Activated CD4-positive, CD25-positive, alpha-beta regulatory T cell treated with anti-CD3 and anti-CD28 coated beads, Interleukin-2, amount 50 U/mL, for 16 hours (primary cell): ENCODE data around the gene KIAA0930.

Source experiments
- DNase-seq: peaks from one replicate; pipeline ENCODE4 v3.0.0-alpha.2; 2020; ENCODE audit warnings: low read depth, low spot score

KIAA0930 gene

DNA sequence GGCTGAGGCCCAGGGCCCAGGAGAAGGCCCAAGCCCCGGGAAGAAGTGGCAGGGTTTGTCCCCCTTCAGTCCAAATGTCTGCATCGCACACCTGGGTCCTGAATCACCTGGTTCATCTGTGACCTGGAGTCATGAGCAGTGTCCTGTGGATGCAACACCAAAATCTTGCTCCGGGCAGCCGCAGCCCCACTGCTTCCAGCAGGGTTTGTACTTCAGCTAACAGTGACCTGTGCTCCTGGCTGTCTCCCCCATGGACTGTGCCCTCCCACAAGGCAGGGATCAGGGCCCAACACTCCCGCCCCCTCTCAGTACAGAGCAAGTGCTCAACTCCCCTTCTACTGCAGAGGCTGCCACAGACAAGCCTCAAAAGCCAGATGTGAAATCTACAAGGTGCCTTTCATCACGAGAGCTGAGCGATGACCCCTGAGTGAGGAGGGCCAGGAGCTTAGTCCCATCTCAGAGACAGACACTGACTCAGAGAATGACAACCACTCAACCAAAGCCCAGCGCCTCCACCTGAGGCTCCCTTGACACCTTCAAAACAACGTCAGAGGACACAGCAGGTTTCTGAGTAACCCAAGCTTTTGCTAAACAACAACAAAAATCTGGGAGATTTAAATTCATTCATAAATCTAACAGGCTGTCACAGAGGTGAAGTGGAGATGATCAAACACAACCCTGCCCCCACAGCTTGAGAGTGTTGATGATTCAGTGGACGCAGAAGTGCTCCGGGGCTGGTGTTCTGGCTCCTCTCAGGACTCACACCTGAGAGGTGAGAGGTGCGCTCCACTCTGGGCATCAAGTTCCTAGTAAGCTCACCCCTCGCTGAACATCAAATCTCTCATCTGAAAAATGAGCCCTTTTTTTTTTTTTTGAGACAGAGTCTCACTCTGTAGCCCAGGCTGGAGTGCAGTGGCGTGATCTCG lies 3.4 kb downstream of the KIAA0930 start:
- DNase-seq, result no peak

DNA sequence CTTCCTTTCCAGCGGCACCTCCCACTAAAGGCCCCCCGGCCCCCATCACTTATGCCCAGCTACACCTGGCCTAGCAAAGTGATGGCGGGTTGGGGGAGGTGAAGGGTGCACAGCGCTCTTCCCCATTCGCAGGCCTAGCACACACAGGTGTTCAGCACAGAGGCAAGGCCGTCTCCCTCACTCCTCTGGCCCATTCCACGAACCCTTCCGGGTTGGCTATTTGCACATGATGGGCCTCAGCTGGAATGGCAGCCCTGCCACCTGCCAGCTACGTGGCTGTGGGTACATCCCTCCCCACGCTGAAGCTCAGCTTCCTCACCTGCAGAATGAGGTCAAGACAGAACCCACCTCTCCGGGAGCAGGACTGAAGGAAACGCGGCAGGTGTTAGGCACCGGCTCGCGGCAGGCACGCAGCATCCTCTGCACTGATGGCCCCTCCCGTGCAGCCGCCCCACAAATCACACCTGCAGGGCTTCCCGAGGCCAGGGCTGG lies 4.8 kb downstream of the KIAA0930 start:
- no peak for DNase-seq

DNA sequence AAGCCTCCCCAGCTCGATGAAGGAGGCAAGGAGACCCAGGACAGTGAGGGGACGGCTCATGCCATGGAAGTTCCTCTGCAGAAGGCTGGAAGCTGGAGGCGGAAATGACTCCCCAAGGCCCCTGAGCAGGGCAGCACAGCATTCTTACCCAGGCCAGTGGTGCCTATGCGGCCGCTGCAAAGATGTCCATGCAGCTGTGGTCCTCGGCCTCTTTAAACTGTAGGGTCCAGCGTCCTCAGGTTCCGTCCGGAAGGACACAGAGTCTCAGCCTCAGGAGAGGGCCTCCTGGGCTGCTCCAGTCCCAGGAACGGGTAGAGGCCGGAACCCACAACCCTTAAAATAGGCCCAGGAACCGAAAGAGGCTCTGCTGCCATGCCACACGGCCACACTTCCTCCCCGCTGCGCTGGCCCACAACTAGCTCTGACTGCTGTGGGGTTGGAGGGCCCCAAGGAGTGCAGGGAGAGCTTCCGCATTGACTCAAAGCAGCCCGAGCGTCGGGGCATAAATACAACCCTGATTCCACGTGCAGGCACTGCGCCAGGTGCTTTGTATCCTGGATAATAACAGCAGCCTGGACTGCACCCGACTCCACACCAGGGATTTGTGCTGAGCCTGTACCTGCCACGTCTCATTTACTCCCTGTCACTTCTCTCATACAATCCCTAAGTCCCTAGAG lies 5.5 kb downstream of the KIAA0930 start:
- DNase-seq, result no peak

DNA sequence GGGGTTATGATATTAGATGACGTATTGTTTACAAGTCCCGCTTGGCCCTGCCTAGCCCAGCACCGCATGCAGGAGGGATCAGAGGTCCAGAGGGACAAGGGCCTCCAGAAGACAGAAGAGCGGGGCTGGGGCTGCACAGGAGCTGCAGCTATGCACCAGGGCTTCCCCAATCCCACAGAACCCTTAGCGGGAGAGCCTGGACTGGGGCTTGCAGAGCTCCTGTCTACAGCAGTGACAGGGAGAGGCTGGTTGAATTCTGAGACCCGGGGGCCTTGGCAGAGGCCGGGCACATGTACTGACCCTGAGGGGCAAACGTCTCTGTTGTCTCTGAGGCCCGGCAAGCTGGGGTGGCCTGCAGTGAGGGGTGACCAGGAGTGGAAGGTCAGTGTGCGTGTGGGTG lies 6.9 kb downstream of the KIAA0930 start:
- no peak for DNase-seq

DNA sequence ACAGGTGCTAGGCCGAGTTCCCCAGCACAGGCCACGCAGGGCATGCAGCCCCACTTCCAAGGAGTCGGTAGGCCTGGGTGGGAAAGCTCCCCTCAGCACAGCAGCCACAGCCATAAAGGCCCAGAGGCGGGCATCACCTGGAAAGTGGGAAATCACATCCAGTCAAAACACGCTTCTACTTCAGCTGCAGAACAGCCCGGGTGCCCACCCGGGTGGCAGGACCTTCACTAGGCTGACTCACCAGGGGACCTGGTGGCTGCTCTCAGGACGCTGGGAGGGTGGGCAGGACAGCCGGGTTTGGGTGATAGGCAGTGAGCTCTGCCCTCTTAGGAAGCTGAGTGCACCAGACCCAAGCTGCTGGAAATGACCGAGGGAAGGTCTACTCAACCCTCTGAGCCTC lies 7.3 kb downstream of the KIAA0930 start:
- DNase-seq, result no peak

DNA sequence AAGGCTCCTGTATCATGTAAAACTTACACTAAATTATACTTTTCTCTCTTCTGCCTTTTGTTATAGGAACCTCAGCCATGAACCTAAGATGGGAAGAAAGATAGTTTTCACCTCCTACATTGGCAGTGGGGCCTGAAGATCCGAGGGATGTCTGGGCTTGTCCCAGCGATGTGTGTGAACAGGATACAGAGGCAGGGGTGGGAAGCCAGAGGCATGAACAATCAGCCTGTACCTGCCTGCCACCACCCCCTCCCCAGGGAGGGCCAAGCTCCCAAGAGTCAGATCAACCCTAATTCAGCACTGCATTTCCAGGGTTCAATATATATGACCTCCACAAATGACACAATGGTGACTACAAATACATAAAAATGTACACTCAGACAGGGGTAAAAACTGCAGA lies 9.4 kb downstream of the KIAA0930 start:
- DNase-seq, result no peak

DNA sequence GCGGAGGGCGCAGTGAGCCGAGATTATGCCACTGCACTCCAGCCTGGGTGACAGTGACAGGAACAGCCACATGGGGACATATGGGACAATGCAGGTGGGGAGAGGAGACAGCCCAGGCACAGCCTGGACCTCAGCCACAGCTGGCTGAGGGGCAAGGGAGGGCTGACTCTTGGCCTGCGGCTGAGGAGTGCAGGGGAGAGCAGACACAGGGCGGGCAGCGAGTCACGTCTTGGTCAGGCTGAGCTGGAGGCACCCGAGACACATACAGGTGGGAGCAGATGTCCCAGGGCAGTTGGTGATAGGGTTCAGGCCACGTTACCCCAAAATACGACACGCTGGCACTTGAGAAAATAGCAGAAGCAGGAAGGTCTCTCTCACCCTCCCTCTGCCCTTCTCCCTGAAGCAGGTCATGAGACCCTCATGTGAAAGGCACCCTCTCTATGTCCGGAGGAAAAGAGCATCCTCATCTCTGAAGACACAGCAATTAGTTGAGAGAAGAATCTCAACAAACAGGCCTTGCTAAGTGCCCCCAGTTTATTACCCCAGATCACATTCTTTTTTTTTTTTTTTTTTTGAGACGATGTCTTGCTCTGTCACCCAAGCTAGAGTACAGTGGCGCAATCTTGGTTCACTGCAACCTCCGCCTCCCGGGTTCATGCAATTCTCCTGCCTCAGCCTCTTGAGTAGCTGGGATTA lies 10.5 kb downstream of the KIAA0930 start:
- DNase-seq, result no peak

DNA sequence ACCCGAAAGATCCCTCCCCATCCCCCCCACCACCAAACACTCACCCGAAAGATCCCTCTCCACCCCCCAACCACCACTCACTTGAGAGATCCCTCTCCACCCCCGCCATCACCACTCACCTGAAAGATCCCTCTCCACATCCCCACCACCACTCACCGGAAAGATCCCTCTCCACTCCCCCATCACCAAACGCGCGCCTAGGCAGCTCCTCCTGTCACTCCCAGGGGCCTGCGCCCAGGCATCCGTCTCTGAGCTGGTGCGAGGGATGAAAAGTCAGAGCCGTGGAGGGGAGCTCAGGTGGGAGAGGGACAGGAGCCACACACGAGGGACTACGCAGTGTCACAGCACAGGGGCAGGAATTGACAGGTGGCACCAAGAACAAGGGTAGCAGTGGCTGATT lies 11.5 kb downstream of the KIAA0930 start:
- no peak for DNase-seq

DNA sequence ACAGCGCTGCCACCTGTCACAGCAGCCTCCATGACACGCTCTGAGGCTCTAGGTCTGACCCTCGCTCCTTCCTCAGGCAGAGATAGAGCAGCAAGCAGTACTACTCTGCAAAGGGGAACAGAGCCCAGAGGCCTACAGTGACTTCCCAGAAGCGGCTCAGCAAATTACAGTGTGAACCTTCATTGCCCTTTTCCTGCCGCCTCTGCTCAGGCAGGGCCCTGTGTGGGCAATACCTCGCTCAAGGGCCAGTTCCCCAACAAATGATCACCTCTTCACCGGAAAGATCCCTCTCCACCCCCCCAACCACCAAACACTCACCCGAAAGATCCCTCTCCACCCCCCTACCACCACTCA lies 12.3 kb downstream of the KIAA0930 start:
- DNase-seq, result no peak

DNA sequence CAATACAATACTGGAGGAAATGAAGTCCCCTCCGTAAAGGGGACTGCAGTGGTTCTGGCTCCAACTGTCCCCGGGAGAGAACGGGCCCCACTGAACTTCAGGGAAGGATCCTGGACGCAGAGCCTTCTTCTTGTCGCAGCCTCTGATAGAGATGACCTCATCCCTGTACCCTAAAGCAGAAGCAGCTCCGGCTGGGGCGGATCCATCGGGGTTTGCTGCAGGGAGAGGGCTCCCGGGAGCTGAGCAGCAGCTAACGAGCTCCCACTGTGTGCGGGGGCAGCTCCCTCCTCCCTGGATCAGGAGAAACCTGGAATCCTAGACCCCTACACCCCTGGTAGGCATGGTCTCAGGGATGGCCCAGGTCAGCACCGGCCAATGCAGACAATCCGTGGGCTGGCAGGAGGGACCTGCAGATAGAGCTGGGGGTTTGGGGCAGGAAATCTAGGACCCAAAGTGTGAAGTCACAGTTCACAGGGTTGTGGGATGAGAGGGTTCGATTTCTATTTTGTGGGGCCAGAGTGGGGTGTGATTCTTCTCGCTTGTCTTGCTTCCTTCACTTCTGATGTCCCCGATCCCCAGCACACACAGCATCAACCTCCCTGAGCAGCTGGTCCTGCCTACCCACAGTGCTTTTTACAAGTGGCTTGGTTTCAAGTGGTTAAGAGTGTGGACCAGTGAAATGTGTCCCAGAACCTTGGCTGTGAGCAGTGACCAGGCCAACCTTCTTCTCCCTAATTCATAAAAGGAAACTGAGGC lies 12.9 kb downstream of the KIAA0930 start:
- DNase-seq, result no peak

DNA sequence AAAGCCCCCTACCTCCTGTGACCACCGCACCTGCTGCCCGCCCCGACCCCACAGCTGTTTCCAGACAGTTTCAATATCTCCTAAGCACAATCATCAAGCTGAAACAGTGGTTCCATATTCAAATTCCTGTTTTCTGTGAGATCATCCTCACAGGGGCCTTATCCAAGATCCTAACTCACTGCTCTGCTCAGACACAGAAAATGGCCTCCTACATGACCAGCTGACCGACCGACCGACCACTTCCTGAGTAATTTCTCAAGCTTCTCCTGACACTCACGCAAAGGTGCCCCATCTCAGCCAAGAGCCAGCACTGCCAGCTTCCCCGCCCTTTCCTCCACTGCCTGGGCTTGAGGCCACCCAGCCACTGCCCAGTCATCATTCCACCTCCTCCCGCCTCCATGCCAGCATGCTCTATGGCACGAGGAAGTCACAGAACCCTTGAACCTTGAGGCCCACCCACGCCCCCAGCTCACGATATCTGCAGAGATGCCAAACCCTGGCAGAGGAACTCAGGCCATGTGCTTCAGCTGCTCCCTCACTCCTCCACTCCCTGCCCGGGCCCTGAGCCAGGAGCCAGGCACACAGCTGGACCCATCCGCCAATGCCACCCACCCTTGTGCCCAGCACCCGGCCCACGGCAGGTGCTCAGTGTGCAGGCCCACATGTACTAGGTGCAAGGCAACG lies 14.0 kb downstream of the KIAA0930 start:
- DNase-seq, result no peak

DNA sequence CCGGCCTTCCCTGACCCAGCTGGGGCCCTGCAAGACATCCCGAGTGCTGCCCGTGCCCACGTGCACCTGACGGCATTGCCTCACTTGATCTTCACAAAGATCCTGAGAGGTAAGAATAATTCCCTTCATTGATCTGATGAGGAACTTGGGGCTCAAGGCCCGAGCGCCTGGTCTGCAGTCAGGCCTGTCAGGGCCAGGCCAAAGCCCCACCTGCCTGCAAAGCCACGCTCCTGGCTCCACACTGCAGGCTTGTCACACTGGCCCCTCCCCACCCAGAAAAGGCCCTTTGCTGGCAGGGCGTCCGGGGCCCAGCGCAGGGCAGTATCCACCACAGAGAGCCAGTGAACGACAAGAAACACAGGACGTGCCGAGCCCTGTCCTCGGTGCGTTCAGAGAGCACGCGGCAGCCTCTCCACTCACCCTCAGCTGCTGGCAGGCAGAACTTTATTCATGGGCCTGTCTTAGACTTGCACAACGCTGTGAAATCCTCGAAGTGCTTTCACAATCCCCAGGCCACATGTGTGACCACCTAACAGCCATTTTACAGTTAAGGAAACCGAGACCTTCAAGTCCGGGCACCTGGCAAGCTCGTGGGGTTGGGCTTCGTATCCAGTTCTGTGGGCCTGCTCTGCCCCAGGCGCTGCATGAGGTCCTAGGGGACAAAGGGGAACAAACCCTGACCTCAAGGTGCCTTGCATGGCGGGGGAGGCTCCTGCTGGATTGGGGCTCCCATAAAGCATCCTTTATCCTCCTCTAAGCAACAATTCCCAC lies 14.8 kb downstream of the KIAA0930 start:
- DNase-seq, result no peak

DNA sequence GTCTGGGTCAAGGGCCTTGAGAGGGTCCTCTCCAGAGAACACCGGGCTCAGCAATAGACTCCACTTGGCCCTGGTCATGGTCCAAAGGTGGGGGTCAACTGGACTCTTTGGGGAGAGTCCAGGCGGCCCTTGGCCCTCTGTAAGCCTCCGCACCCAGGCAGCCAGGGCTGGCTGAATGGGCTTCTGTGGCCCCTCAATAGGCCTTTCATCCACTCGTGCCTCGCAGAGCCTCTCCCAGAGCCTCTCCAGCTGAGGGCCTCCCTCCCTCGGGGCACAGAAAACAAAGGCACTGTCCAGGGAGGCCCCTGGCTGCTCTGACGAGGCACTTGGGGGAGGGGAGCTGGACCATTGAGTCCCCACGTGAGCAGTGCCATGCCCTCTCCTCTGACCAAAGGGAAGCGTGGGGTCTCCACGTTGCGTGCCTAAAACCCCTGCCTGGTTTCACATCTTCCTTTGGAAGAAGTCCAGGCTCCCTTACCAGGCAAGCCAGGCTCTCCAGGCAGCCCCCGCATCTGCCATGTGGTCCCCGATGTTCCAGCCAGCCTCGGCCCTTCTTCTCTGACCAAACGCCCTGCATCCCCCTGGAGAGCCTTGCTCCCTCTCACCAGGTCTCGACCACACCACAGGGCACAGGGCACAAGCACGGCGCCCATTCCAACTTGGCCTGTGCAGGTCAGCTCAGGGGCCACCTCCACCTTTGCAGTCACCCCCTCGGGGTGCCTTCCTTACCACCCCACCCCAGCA lies 15.5 kb downstream of the KIAA0930 start:
- DNase-seq, result no peak

DNA sequence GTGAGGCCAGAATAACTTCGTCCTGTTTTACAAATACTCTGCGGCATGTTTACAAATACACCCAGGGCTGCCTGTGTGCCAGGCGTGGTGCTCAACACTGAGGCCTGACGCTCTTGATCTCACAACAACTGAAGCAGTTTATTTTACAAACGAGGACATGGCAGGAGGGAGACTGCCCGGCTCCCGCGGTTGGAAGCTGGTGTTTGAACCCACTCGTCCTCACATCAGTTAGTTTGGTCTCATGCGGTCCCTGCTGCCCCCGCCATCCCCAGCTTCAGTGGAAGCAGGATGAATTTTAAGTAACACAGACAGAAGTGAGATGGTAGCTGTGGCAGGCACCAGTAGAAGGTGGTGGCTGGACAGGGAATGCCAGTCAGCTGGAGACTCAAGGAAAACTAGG lies 16.4 kb downstream of the KIAA0930 start:
- DNase-seq, result no peak

DNA sequence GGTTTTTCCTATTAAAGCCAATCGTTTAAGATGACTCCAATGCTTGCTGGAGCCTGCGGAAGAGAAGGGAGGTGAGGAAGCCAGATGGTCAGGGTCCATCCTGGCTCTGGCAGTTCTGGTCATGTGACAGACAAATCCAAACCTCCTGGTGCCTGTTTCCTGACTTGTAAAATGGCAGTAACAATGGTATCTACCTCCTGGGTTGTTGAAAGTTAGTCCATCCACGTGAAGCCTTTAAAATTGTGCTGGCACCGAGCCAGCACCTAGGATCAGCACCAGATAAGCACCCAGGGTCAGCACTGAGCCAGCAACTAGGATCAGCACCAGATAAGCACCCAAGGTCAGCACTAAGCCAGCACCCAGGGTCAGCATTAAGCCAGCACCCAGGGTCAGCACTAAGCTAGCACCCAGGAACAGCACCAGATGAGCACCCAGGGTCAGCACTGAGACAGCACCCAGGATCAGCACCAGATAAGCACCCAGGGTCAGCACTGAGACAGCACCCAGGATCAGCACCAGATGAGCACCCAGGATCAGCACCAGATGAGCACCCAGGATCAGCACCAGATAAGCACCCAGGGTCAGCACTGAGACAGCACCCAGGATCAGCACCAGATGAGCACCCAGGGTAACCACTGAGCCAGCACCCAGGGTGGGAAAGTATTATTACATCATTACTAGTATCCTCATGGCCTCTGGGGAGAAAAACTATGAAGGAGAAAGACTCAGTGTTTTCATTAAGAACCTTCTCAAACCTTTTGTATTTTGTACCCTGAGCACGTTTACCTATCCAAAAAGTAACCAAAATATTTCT lies 17.2 kb downstream of the KIAA0930 start:
- DNase-seq, result no peak

DNA sequence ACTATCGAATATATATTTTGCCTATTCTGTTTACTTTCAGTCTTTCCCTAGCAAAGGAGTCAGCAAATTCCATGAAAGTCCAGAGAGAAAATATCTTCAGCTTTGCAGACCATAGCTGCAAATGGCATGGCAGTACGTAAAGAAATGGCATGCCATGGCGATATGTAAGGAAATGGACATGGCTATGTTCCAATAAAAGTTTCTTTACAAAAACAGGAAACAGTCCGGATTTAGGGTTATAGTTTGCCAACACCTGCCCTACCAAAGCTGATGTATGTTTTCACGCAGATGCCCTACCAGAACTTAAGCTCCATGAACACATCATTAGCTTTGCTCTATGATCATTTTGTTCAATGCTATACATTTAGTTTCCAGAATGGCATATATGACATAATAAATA lies 19.5 kb downstream of the KIAA0930 start:
- no peak for DNase-seq

DNA sequence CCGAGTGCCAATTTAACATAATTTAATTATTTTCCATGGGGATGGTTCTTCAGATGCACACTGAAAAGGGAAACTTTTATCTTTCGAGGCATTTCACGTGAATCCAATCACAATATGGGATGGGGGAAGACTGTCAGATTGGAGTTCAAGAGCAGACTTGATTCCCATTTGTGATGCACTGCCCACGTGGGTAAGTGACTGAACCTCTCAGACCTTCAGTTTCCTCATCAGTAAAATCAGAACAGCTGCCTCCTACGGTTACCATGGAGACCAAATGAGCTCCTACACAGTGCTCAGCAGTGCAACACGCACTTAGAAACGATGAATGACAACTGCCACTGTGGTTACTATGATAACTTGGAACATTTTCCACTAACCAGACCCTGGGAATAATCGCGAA lies 21.7 kb downstream of the KIAA0930 start:
- DNase-seq, result no peak

DNA sequence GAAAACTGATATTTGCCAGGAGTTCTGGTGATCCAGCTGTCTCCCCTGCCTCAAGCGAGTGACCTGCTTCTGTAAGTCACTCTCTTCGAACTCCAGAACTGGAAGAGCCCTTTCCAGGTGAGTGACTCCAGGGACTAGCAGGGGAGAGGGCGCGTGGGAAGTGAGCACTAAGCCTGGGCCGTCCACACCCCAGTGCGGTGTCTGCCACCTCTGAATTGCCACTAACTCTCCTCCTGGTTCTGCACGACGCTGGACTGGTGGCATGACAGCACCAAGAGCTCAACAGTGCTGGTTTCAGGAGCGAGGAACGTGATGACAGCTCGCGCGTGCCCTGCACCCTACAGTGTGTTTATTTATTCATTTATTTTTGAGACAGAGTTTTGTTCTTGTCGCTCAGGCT lies 22.9 kb downstream of the KIAA0930 start:
- no peak for DNase-seq

DNA sequence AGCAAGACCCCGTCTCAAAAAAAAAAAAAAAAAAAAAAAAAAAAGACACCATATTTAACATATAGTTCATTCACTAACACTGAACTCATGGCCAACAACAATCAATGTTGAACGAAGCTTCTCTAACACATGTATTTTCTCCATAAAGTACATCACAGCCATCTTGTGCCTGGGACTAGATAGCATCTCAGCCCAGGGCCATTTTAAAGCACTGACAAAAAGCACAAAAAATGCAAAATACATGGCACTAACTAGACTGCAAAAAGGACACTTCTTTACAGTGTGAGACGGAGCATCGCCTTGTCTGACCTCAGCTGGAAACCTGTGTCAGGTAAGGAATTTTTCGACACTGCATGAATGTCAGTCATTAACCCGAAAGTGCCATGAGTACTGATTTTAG lies 23.3 kb downstream of the KIAA0930 start:
- DNase-seq, result no peak
